GM18517 (cell line): ENCODE results near the gene RNF168.
"Not testable (repeated sequence)": the region's sequence is repeated elsewhere in the genome, so short reads cannot be mapped to it uniquely, and the experiment has no call there.

Experiments
- ATAC-seq: cut with Tn5 transposase; IDR thresholded peaks from one replicate; pipeline ENCODE4 v1.9.1; 2021; ENCODE audit warnings: mild to moderate bottlenecking, moderate library complexity; ENCODE audit not compliant: unreplicated experiment

Gene RNF168

DNA sequence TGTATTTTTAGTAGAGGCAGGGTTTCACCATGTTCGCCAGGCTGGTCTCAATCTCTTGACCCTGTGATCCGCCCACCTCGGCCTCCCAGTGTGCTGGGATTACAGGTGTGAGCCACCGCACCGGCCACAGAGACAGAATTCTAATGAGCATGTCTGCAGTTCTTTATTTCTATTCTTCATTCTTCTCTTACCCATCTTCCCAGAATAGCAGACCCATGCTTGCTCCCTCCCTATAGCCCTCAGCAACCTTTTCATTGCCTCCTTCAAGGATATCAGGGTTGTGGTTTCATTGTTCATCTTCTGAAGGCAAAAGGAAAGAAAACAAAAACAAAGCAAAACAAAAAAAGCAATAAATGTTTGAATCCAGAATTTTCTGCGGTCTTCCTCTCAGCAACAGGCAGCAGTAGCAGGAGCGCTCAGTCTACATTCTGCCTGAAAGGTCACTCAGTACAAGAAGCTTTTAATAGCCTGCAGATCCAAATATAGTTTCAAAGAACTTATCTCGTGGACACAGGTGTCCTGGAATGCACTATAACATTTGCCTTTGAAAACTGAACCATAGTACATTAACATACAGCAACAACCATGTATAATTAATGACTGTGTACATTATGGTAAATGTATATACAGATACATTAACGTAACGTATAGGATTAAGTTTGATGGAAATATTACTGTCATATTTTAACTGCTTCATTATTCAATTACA, 11.5 kb upstream of the RNF168 start, which contains the start of gene SMCO1:
Gene SMCO1 (minus strand): TSS at position 434 of the 709 bp plus-strand sequence. CDS start 137 bp downstream, at position 297.
- ATAC-seq, result no peak

DNA sequence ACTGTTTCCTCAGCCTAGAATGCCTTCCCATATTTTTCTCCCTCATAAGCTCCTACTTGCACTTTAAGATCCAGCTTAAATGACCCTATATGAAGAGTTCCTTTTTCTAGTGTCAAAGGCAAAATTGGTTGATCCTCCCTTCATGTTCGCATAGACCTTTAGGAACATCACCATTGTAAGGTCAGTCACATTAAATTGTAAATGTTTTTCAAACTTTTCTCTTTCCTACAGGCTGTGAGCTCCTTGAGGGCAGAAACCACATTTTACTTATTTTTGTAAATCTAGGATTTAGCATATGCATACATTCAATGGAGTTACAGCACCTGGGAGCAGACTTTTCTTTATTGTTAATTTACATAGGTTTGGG, 10.8 kb upstream of the RNF168 start:
- ATAC-seq, result no peak

DNA sequence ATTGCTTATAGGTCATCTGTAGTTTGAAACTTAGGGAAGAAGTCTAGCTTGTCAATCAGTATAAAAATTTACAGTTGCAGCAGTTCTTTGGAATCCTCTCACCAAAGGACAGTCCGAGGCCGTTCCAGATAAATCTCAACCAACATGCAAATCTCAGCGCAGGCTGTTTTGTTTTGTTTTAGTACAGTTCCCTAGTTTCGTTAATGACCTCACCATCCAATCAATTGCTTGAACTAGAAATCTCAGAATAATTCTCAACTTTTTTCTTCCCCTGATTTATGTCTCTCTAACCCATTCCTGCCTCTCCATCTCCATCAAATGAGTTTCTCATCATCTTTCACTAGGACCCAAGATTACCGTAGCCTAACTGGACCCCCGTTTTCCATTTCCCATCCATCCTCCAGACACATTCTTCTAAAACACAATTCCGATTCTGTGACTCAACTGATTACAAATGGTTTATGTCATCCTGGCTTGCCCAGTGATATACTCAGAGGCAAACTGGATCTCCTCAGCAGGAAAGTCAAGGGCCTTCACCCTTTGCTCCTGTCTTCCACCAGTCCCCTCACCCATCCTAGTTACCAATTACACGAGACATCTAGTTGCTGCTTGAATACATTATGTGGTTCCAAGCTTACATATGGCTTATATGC, 10.3 kb upstream of the RNF168 start:
- no peak for ATAC-seq

DNA sequence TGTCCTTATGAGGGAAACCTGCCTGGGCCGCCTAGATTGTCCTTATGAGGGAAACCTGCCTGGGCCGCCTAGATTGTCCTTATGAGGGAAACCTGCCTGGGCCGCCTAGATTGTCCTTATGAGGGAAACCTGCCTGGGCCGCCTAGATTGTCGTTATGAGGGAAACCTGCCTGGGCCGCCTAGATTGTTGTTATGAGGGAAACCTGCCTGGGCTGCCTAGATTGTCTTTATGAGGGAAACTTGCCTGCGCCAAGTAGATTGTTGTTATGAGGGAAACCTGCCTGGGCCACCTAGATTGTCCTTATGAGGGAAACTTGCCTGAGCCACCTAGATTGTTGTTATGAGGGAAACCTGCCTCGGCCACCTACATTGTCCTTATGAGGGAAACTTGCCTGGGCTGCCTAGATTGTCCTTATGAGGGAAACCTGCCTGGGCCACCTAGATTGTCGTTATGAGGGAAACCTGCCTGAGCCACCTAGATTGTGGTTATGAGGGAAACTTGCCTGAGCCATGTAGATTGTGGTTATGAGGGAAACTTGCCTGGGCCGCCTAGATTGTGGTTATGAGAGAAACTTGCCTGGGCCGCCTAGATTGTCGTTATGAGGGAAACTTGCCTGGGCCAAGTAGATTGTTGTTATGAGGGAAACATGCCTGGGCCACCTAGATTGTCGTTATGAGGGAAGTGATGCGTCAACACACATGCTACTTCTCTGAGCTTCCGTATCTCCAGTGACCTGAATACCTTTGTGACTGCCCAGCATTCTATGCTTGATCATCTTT, 8.3 kb upstream of the RNF168 start:
- ATAC-seq, result not testable (repeated sequence)

DNA sequence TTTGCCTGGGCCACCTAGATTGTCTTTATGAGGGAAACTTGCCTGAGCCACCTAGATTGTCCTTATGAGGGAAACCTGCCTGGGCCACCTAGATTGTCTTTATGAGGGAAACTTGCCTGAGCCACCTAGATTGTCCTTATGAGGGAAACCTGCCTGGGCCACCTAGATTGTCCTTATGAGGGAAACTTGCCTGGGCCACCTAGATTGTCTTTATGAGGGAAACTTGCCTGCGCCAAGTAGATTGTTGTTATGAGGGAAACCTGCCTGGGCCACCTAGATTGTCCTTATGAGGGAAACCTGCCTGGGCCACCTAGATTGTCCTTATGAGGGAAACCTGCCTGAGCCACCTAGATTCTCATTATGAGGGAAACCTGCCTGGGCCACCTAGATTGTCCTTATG, 7.5 kb upstream of the RNF168 start:
- ATAC-seq, result not testable (repeated sequence)

DNA sequence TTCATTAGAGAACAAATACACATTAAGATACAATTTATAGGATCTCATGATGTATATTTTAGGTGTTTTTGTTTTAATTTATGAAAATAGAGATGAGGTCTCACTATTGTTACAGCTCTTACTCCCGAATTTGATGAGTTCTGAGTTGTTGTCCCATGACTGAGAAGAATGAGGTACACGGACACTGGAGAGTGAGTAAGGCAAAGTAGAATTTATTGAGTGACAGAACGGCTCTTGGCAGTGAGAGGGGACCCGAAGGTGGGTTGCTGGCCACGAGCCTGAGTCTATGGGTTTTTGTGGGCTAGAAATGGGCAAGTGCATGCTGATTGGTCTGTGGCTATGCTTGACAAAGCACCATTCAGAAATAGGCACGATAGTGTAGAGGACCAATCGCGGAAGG, 3.1 kb upstream of the RNF168 start:
- no peak for ATAC-seq

DNA sequence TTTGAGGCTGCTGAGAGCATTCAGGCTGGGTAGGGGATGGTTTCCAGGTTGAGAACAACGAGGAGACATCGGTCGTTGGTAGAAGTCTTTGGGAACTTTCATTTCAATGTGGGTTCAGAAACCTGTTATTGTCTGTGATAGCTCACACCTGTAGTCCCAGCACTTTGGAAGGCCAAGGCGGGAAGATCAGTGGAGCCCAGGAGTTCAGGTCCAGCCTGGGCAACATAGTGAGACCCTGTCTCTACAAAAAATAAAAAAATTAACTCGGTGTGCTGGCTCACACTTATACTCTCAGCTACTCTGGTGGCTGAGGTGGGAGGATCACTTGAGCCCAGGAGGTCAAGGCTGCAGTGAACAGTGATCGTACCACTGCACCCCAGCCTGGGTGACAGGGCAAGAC, 988 bp upstream of the RNF168 start:
- no peak for ATAC-seq

DNA sequence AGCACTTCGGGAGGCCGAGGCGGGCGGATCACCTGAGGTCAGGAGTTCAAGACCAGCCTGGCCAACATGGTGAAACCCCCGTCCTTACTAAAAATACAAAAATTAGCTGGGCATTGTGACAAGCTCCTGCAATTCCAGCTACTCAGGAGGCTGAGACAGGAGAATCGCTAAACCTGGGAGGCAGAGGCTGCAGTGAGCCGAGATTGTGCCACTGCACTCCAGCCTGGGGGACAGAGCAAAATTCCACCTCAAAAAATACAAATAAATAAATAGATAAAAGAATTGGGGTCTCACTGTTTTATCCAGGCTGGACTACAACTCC, 470 bp upstream of the RNF168 start:
- not testable (repeated sequence) for ATAC-seq

DNA sequence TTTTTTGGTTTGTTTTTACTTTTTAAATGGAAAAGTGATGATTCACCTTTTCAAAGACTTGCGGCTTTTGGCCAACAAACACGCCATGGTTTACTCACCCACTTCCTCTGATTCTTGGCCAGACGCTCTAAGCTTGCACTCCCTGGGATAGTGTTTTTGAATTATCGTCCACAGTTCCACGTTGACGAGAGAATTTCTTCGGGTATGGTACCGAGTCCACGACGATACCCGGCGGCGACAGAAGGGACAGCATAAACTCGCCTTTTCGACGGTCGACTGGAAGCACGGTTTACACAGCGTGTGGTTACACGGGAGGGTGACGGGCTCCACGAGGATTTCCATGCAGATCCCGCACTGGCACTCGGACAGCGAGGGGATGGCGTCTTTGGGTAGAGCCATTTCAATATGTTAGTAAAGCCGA, 783 bp downstream of the RNF168 start:
- ATAC-seq, result peak; percentile 1

DNA sequence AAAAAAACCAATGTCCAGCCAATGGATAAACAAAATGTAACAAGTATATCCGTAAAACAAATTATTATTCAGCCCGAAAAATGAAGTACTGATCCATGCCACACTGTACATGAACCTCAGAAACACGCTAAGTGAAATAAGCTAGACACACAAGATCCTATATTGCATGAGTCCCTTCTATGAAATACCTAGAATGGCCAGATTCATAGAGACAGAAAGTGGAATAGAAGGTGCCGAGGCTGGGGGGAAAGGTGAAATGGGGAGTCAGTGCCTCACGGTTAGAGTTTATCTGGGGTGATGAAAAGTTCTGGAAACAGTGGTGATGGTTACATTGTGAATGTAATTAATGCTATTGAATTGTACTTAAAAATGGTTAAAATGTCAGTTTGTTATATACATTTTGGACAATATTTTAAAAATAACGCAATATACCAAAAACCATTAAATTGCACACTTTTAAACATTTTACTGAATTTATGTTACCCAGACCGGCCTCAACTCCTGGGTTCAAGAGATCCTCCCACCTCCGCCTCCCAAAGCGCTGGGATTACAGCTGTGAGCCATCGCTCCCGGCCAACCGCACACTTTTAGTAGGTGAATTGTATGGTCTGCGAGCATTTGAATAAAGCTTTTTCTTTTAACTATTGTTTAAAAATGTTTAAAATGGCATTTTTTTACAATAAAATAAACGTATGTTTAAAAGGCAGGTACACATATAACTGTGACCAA, 2.1 kb downstream of the RNF168 start:
- ATAC-seq, result no peak

DNA sequence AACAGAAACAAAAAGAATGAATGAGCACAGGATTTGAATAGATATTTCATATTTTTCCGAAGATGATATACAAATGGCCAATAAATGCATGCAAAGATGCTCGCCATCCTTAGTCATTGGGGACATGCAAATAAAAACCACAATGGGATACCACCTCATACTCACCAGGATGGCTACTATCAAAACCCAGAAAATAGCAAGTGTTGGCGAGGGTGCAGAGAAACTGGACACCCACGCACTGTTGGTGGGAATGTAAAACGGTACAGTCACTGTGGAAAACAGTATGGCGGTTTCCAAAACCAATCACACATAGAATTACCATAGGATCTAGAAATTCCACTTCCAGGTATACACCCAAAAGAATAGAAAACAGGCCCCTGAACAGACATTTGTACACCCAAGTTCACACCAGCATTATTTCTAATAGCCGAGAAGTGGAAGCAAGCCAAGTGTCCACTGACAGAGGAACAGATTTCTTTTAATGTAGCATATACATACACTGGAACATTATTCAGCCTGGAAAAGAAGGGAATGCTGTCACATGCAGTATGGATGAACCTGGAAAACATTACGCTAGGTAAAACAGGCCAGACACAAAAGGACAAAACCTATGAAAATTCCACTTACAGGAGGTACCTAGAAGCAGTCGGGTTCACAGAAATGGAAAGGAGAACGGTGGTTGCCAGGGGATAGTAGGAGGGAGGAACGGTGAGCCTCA, 3.6 kb downstream of the RNF168 start:
- no peak for ATAC-seq

DNA sequence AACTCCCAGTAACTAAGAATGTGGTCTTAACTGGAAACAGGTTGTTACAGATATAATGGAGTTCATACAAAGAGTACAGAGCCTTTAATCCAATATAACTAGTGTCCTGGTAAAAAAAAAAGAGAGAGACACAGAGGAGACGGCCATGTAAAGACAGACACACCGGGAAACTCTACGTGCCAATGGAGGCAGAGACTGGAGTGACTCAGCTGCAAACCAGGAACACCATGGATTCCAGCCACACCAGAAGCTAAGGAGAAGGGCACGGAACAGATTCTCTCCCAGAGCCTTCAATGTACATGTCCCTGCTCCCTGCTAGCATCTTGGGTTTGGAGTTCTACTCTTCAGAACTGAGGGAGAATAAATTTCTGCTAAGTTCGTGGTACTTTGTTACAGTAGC, 4.5 kb downstream of the RNF168 start:
- no peak for ATAC-seq

DNA sequence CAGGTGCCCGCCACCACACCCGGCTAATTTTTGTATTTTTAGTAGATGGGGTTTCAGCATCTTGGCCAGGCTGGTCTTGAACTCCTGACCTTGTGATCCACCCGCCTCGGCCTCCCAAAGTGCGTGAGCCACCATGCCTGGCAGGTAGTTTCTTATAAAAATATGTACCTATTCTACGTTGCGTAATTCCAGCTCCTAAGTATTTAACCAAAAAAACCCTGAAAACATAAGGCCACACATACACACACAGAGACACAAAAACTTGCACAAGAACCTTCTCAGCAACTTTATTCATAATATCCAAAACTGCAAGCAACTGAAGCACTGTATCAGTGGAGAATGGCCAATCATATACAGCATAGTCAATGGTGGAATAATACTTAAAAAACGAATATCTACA, 5.3 kb downstream of the RNF168 start:
- no peak for ATAC-seq

DNA sequence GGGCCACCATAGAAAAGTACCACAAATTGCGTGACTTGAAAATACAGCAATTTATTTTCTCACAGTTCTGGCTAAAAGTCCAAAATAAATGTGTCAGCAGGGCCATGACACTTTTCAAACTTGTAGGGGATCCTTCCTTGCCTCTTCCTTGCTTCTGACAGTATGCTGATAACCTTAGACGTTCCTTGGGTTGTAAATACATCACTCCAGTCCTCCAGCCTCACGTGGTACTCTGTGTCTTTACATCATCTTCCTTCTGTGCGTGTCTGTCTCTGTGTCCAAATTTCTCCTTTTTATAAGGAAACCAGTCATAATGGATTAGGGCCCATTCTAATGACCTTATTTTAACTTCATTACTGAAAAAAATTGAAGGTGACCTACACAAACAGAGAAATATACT, 7.4 kb downstream of the RNF168 start:
- no peak for ATAC-seq

DNA sequence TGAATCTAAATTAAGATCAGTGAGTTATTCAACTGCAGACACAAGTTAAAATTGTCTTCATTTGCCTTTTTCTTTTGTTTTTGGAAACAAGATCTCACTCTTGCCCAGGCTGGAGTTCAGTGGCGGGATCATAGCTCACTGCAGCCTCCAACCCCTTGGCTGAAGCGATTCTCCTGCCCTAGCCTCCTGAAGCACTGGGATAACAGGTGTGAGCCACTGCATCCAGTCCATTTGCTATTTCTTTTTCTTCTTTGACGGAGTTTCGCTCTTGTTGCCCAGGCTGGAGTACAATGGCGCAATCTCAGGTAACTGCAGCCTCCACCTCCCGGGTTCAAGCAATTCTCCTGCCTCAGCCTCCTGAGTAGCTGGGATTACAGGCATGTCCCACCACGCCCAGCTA, 10.3 kb downstream of the RNF168 start:
- no peak for ATAC-seq

DNA sequence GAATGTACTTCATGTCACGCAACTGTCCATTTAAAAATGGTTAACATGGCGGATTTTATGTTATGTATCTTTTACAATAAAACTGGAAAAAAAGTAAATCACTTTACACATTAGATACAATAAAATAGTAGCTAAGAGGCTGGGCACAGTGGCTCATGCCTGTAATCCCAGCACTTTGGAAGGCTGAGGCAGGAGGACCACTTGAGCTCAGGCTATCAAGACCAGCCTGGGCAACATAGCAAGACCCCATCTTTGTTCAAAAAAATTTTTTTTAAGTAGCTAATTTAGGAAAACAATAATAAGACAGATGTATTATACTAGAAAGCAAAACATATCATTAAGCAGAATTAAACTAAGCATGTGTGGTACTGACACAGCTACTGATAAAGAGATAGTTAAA, 11.5 kb downstream of the RNF168 start:
- ATAC-seq, result no peak

DNA sequence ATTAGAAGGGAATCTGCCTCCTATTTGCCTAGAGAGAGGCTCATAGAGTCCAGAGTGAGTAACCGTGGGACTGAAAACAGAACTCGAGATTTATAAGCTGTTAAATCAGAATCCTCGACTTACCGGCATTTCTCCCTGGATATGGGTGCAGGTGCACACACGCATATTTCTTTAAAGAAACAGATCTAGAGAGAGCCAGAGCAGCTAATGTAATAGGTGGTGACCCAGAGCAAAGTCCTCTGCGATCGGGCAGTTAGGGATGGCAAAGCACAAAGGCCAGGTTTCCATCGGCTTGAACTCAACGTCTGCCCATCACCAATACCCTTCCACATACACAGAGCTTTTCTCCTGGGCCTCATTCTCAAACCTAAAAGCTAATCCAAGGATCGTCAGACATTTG, 13.8 kb downstream of the RNF168 start:
- ATAC-seq, result no peak

DNA sequence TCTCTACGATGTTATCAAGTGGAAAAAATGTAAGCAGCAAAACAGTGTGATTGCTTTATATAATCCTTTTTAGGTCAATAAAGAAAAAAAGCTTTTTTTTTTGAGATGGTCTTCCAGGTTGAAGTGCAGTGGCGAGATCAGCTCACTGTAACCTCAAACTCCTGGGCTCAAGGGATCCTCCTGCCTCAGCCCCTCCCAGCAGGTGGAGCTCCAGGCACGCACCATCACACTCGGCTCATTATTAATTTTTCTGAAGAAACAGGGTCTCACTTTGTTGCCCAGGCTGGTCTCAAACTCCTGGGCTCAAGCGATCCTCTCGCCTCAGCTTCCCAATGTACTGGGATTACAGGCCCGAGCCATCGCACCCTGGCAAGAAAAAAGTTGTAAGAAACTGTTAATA, 17.3 kb downstream of the RNF168 start:
- no peak for ATAC-seq

DNA sequence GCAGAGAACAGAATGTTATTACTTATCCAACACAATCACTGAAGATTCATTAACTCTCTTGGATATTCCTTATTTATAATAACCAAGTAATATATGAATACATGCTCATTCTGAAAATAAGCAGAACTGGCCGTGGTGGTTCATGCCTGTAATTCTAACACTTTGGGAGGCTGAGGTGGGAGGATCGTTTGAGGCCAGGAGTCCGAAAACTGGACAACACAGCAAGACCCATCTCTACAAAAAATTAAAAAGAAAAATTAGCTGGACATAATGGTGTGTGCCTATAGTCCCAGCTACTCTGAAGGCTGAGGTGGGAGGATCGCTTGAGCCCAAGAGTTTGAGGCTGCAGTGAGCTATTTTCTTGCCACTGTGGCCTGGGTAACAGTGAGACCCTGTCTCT, 25.9 kb downstream of the RNF168 start:
- ATAC-seq, result no peak

DNA sequence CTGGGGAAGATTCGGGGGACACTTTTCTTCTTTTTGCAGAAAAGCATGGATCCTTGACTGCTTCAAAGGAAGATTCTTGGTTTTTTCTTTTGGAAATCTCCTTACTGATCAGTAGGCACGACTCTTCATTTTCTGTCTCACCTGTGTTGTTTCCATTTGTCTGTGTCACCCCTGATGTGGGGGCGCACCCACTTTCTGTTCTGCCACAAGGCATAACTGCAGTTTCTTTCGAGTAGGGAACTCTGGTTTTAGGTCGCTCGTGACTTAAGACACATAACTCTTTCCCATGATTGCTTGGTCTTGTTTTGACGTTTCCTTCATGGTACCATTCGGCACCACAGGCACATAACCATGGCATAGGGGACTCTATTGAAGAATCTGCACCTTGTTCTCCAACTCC, 31.3 kb downstream of the RNF168 start:
- ATAC-seq, result no peak

DNA sequence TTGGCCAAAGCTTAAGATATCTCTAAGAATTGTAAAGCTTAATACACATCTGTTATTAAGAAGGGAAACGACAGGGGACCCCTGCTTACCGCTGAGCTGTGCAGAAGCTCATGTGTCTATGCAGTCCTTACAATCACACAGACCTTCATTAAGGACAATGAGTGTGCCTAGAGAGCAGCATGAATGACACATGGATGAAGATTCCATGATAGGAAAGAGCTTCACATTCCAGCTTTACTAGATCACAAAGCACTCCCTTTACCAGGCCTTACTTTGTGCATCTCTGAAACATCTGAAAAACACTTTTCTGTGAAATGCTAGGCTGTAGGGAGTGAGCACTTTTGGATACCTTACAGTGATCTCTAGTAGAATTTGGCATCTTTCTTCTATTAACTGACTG, 32.0 kb downstream of the RNF168 start:
- ATAC-seq, result no peak
